Gastrocnemius medialis (tissue), 4 donors: Measurements from ENCODE around the gene CMTM4. TPM values are rescaled to one million over a fixed set of nuclear protein-coding genes. Genes with fewer than 3 reads are reported as not detected.

Source experiments
- ATAC-seq, 2 donors: fragments of 150-250 bp; one replicate each; pipeline ENCODE4 v1.9.1; 2016
- DNase-seq, 2 donors: peaks; one replicate each; pipeline ENCODE4 v3.0.0-alpha.2; 2019
- H3K27ac ChIP-seq, 4 donors: fragments of 200-600 bp; sonication (generic); 1 replicate in 1 of 4; 2 replicates in 3 of 4; pipeline ENCODE4 v1.5.1; 2016 to 2018; ENCODE audit warnings: mild to moderate bottlenecking in 2 of 4, moderate library complexity in 1 of 4
- H3K27me3 ChIP-seq, 3 donors: fragments of 200-600 bp; sonication (generic) in 2 of 3; 1 replicate in 1 of 3; 2 replicates in 2 of 3; pipeline versions ENCODE4 v1.5.1 to v1.6.0; 2016 to 2019; ENCODE audit warnings: mild to moderate bottlenecking in 1 of 3, moderate library complexity in 1 of 3
- H3K36me3 ChIP-seq, 2 donors: fragments of 200-600 bp; sonication (generic) in 1 of 2; one replicate each; pipeline ENCODE4 v1.5.1; 2017 to 2018
- H3K4me1 ChIP-seq, 2 donors: fragments of 200-600 bp; sonication (generic) in 1 of 2; one replicate each; pipeline ENCODE4 v1.5.1; 2016 to 2017; ENCODE audit warnings: mild to moderate bottlenecking in 2 of 2
- H3K4me3 ChIP-seq, 4 donors: fragments of 200-600 bp; sonication (generic) in 3 of 4; 1 replicate in 1 of 4; 2 replicates in 3 of 4; pipeline ENCODE4 v1.5.1; 2016 to 2019; ENCODE audit warnings: mild to moderate bottlenecking in 2 of 4
- H3K9me3 ChIP-seq, 3 donors: fragments of 200-600 bp; sonication (generic) in 2 of 3; 1 replicate in 1 of 3; 2 replicates in 2 of 3; pipeline ENCODE4 v1.5.1; 2016 to 2019
- CTCF ChIP-seq, 5 experiments: fragments of 450-650 bp in 3 of 5; fragments of 200-600 bp in 2 of 5; sonication (generic) in 2 of 5; IDR thresholded peaks in 4 of 5; conservative IDR thresholded peaks in 1 of 5; 1 replicate in 4 of 5; 2 replicates in 1 of 5; pipeline ENCODE4 v1.5.1; 2016 to 2019; ENCODE audit warnings: antibody characterized with exemption in 5 of 5, mild to moderate bottlenecking in 3 of 5, moderate library complexity in 3 of 5
- POLR2A ChIP-seq, 2 donors: fragments of 450-650 bp; IDR thresholded peaks; one replicate each; pipeline ENCODE4 v1.6.1; 2017; ENCODE audit warnings: antibody characterized with exemption in 2 of 2, mild to moderate bottlenecking in 2 of 2, moderate library complexity in 2 of 2
- in situ Hi-C, 4 donors: fragments of 200-750 bp; cut with MboI; loops; one replicate each; pipeline versions ENCODE4 v1.15.0 to v1.8.0; 2017; ENCODE audit warnings: low sequenced_read_pairs in 4 of 4
- intact Hi-C: fragments of 100-400 bp; cut with DNase I; formaldehyde crosslinking; loops from one replicate; pipeline ENCODE4 v1.15.1; 2023; ENCODE audit warnings: low total_unique reads
- total RNA-seq, 4 donors: library from RNA; depleted of rRNA; stranded (reverse); fragments of >200 nt; gene quantifications; one replicate each; pipeline versions ENCODE4 v1.1.0 to v1.2.3, GENCODE V29; 2016

Gene CMTM4
- total RNA-seq, 4 donors from 2014 or later: 5.7 to 15.0 (median 7.2) TPM

- Histone ChIP-seq H3K36me3 (no peaks in the 10 kb centered on the region), H3K4me3 (no peak overlapping the region), H3K4me1 (peaks cover 10% of the 10 kb centered on the region in 2 donors), H3K27me3 (no peaks in the 10 kb centered on the region), H3K9me3 (no peaks in the 10 kb centered on the region), H3K27ac (no peak overlapping the region)
- DNase-seq (no peak), ATAC-seq (no peak)
- TF ChIP-seq POLR2A (IDR thresholded peaks at IDR 0.05) (no peak), CTCF (IDR thresholded peaks at IDR 0.05 in 4 of 5, conservative IDR thresholded peaks at IDR 0.05 in 1 of 5) (no peak)
- in situ Hi-C loops: no loop called here
- intact Hi-C loops: no loop called here
These were observed 40.0 kb downstream of the CMTM4 start for GRCh38 chr16:66656547-66656946.

GRCh38 chr16:66653581-66654350 is 42.8 kb downstream of the CMTM4 start:
- H3K36me3 ChIP-seq: no peaks in the 10 kb centered on the region
- peaks cover 3 to 12% of the 10 kb centered on the region in 2 donors for H3K4me1 ChIP-seq
- no peak overlapping the region for H3K27ac ChIP-seq
- DNase-seq: no peak
- intact Hi-C loops (loop anchor here (5.0 kb wide), 1 partner anchor 46 kb away; no protein-coding TSS in a partner anchor), in situ Hi-C loops (no loop called here)
- TF ChIP-seq POLR2A (IDR thresholded peaks at IDR 0.05) (no peak), CTCF (IDR thresholded peaks at IDR 0.05 in 4 of 5, conservative IDR thresholded peaks at IDR 0.05 in 1 of 5) (no peak)
- H3K9me3 ChIP-seq: no peaks in the 10 kb centered on the region
- ATAC-seq: no peak
- H3K27me3 ChIP-seq: no peaks in the 10 kb centered on the region
- no peak overlapping the region for H3K4me3 ChIP-seq

GRCh38 chr16:66652661-66653360 is 43.7 kb downstream of the CMTM4 start:
- ATAC-seq: no peak
- intact Hi-C loops: loop anchor here (5.0 kb wide), 1 partner anchor 46 kb away; no protein-coding TSS in a partner anchor
- in situ Hi-C loops: no loop called here
- peaks cover 3 to 12% of the 10 kb centered on the region in 2 donors for H3K4me1 ChIP-seq
- no peaks in the 10 kb centered on the region for H3K9me3 ChIP-seq
- H3K27ac ChIP-seq: no peak overlapping the region
- TF ChIP-seq POLR2A (IDR thresholded peaks at IDR 0.05): no peak
- no peak for TF ChIP-seq CTCF (IDR thresholded peaks at IDR 0.05 in 4 of 5, conservative IDR thresholded peaks at IDR 0.05 in 1 of 5)
- no peak for DNase-seq
- H3K4me3 ChIP-seq: no peak overlapping the region
- H3K27me3 ChIP-seq: no peaks in the 10 kb centered on the region
- H3K36me3 ChIP-seq: no peaks in the 10 kb centered on the region

GRCh38 chr16:66651965-66652364 is 44.6 kb downstream of the CMTM4 start:
- no peaks in the 10 kb centered on the region for H3K27me3 ChIP-seq
- no peak for TF ChIP-seq POLR2A (IDR thresholded peaks at IDR 0.05)
- no peak for TF ChIP-seq CTCF (IDR thresholded peaks at IDR 0.05 in 4 of 5, conservative IDR thresholded peaks at IDR 0.05 in 1 of 5)
- in situ Hi-C loops: no loop called here
- ATAC-seq (no peak), DNase-seq (no peak)
- intact Hi-C loops: loop anchor here (5.0 kb wide), 1 partner anchor 45 kb away; no protein-coding TSS in a partner anchor
- peaks cover 3 to 12% of the 10 kb centered on the region in 2 donors for H3K4me1 ChIP-seq
- no peaks in the 10 kb centered on the region for H3K9me3 ChIP-seq
- no peak overlapping the region for H3K27ac ChIP-seq
- H3K4me3 ChIP-seq: no peak overlapping the region
- H3K36me3 ChIP-seq: no peaks in the 10 kb centered on the region
